Activated CD8-positive, alpha-beta memory T cell treated with anti-CD3 and anti-CD28 coated beads for 4 hours (primary cell): Measurements from ENCODE around the gene TCL1A.

Experiments
- DNase-seq, 2 donors: peaks; one replicate each; pipeline ENCODE4 v3.0.0-alpha.2; 2020; ENCODE audit warnings: low read depth in 2 of 2

TCL1A gene

DNA sequence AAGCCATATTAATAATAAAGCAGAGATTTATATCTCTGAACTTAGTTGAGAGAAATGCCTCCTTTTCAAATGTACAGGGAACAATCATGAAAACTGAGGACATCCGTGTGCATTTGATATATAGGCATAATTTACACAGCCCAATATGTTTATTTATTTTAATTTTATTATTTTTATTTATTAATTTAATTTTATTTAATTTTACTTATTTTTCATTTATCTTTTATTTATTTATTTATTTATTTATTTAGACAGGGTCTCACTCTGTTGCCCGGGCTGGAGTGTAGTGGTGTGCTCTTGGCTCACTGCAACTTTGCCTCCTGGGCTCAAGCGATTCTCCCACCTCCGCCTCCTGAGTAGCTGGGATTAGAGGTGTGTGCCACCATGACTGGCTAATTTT is 8.4 kb downstream of the TCL1A start:
- no peak for DNase-seq

DNA sequence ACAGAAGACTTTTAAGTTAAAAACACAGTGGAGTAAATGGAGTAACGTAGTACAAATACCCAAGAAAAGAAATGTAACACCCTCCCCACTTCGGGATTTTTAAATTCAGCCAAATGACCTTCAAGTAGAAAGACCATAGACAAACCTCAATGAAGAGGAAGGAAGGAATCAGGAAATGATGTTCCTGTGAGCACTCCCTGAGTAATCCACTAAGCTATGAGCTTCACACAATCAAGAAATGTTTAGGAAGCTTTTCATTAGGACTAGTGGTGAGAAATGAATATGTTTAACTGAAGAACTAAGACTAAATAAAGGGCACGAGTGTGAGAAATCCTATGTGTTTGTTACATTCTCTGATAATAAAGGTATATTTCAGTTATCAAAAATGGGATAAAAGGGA is 10.1 kb downstream of the TCL1A start:
- no peak for DNase-seq

DNA sequence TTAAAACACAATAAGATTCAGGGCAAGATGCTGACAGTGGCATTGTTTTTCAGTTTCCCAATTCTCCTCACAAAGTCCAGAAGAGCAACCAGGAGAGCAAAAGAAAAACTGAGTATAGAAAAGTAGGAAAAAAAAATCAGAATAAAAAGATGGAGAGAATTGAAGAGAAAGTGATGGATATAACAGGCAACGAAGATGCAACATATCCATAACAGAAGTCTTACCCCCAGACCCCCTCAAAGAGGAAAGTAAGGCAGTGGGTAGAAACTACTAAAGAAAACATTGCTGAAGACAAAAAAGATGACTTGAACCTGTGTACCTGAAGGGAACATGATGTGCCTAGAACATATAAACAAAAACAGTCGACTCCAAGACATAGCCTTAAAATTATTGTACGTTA is 10.6 kb downstream of the TCL1A start:
- DNase-seq, result no peak

GRCh38 chr14:95701846-95702221 is 12.1 kb downstream of the TCL1A start:
- no peak for DNase-seq

DNA sequence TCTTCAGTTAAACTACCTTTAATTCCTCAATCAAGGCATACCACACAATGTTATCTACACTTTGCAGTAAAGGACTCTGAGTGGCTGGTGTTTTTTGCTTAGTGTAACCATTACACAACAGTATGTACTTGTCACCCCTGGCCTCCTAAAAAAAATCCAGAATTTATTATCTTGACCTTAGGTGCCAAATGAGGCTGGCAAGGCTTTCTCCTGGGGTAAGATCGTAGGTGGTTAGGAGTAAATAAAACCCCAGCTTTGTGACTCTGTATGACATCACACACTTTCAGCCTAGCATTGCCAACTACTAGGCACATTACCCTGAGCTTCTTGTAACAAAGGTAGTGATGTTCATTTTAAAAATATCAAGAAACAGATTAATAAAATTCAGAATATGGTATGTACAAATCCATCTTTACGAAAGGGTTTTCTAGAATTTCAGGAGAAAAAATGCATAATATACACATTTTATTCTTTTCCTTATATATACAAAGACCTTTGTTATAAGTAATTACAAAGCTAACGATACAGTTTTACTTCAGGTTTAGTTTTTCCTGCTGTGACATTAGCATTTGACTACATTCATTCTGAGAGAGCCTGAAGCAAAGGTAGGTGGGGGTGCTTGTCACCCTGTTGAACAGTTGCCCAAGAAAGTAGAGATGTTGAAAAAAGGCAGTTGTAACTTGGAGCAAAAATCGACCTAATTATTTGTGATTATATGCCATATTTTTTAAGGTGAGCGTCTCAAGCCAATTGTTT is 13.5 kb downstream of the TCL1A start:
- DNase-seq, result no peak

DNA sequence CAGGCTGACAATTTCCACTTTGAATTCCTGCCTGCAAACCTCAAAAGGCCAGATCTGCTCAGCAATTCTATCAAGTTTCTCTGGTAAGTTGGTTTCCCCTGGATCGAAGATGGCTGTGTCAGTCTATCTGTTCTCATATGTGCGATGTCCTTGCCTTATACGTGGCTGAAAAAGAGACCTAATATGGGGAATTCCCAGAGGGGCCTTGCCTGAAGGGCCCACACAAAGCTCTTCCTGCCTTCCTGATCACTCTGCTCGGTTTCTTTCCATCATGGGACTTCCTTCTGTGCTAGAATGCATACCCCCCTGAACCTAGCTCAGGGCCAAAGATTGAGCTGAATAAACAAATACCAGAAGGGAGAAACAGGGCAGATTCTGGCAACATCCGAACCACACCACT is 14.5 kb downstream of the TCL1A start:
- DNase-seq, result no peak

- DNase-seq, result no peak
Measured at GRCh38 chr14:95698287-95698686, 15.6 kb downstream of the TCL1A start.

DNA sequence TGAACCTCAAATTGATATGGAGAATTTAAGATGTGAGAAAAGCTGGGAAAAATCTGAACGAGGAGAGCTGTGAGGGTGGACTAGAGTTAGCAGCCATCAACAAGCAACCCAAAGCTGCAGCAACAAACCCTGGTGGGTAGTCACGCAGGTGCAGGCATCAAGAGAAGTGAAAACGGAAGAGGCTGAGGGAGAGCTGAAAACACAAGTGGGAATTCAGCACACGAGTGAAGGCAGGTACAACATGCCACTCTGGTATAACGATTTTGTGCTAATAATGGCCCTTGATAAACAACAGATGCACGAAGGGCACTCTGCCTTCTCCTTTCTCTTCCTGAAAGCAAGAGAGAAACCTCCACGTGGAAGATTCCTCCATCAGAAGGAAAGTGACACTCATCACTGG is 16.2 kb downstream of the TCL1A start:
- DNase-seq, result no peak

GRCh38 chr14:95696741-95697140 is 17.2 kb downstream of the TCL1A start:
- DNase-seq, result no peak

DNA sequence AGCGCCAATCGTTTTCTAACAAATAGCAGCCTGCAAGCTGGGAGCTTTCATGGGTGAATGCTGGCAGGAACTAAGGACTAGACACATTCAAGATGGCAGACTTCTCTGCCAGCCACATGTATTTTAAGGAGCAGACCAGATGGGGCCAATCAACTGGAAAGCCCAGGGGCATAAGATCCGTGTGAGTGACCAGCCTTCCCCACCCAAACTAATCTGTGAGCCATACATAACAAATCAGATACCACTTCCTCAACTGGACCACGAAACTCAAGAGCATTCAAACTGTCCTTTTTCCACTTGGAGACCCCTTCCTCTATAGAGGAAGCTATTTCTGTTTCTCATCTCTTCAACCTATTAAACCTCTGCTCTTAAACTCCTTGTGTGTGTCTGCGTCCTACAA is 18.0 kb downstream of the TCL1A start:
- DNase-seq, result no peak

DNA sequence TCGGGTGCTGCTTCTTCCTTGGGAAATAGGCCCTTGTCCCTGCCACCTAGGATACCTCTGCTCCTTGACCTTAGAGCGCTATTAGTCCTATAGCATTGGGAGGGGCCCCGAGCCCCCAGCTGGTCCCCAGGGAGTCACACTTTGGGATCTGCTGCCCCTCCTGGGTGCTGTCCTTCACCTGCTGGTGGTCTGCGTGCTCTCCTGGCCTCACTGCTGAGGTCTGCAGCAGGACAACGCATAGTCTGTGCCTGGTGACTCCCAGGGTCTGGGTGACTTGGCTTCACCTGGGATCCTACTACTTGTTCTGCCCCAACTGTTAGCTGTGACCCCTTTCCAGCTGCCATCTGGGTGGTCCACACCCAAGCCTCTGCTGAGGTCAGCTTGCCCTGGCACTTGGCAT is 18.9 kb downstream of the TCL1A start:
- no peak for DNase-seq

DNA sequence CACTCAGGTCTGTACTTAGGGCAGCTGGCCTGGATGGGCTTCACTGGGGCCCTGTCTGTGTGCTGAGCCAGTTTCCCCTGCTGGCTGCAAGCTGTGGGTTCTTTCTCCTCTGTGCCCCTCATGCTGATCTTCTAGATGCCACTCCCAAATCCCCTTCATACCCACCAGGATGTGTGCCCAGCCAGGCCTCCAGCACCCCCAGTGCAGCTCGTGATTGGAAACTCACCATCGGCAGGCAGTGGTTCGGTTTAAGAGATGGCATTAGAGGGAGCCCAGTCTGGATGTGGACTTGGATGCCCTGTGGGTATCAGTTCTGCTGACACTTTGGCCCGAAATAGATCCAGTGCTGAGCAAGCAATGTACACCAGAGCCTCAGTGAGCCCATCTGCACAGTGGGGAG is 21.8 kb downstream of the TCL1A start:
- no peak for DNase-seq

DNA sequence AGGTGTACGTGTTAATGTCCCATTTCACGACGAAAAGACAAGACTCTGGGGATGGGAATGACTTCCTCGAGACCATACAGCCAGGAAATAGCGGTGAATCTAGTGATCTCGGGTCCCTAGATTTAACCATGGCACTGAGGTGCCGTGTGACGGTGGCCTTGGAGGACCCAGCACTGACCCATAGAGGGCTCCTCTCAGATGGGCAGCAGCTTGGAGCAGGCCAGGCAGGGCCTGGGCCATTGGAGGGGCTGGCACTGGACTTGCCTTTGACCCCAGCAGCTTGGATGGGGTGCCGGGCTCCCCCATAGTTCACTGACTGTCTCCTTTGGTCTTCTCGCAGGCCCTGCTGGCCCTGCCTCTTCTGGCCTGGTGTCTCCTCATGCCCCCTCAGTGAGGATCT is 22.3 kb downstream of the TCL1A start:
- DNase-seq, result no peak

DNA sequence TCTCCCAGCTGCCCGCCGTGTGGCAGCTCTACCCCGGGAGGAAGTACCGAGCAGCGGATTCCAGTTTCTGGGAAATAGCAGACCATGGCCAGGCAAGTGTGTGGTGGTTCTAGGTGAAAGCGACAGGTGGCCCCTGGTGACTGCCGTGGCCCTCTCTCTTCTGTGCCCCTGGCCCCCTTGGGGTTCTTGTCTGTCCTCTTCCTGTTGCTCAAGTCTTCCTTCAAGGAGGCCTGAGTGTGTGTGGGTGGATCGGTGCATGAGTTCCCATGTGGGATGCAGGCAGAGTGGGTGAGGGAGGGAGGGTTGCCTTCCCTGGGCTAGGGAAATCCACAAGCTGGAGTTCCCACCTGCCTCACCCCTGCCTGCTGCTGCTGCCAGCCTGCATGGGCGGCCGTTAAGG is 23.1 kb downstream of the TCL1A start:
- DNase-seq, result no peak

GRCh38 chr14:95689441-95689840 is 24.5 kb downstream of the TCL1A start:
- DNase-seq, result no peak

DNA sequence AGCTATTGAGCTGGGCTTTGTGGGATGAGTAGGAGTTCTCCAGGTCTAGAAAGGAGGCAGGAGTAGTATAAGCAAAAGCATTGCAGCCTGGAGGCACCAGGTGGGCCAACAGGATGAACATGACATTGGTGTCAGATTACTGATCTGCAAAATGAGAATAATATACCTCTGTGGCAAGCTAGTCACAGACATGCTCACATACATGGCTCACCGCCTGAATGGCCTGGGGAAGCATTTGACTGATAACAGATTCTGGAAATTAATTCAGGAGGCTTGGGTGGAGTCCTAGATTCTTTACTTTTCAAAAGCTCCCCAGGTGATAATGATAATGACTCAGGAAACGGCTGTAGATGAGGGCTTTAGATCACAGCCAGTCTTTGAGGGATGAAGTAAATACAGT is 27.0 kb downstream of the TCL1A start:
- DNase-seq, result no peak

GRCh38 chr14:95685978-95686922 is 27.7 kb downstream of the TCL1A start, which contains the start of gene TCL1B:
TCL1B (plus strand) TSS chr14:95686426; CDS start chr14:95686468, 42 bp downstream.
- DNase-seq, result no peak

- DNase-seq, result no peak
Measured at GRCh38 chr14:95683793-95684192, 30.1 kb downstream of the TCL1A start.

GRCh38 chr14:95681153-95681552 is 32.8 kb downstream of the TCL1A start:
- no peak for DNase-seq

- no peak for DNase-seq
Measured at GRCh38 chr14:95679998-95680735, 33.8 kb downstream of the TCL1A start.

GRCh38 chr14:95679148-95679815 is 34.6 kb downstream of the TCL1A start:
- DNase-seq, result no peak
